Measurements from ENCODE around the gene DHRSX.

DNA sequence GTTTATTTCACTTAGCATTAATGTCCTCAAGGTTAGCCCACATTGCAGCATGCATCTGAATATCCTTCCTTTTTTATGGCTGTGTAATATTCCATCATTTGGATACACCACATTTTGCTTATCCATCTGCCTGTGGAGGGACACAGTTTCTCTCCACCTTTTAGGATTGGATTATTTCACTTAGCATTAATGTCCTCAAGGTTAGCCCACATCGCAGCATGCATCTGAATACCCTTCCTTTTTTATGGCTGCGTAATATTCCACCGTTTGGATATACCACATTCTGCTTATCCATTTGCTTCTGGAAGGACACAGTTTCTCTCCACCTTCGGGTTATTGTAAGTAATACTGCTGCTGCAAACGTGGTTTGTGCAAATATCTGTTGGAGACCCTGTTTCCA, 110.0 kb downstream of the DHRSX start:
- no peak for TF ChIP-seq POLR2A (IDR thresholded peaks at IDR 0.05)
- TF ChIP-seq, protein P1, sequence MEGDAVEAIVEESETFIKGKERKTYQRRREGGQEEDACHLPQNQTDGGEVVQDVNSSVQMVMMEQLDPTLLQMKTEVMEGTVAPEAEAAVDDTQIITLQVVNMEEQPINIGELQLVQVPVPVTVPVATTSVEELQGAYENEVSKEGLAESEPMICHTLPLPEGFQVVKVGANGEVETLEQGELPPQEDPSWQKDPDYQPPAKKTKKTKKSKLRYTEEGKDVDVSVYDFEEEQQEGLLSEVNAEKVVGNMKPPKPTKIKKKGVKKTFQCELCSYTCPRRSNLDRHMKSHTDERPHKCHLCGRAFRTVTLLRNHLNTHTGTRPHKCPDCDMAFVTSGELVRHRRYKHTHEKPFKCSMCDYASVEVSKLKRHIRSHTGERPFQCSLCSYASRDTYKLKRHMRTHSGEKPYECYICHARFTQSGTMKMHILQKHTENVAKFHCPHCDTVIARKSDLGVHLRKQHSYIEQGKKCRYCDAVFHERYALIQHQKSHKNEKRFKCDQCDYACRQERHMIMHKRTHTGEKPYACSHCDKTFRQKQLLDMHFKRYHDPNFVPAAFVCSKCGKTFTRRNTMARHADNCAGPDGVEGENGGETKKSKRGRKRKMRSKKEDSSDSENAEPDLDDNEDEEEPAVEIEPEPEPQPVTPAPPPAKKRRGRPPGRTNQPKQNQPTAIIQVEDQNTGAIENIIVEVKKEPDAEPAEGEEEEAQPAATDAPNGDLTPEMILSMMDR (IDR thresholded peaks at IDR 0.05), result no peak

All from prostate gland (tissue), 2 donors.